Lung (tissue), 12 donors: ENCODE data around the gene IFT81. TPM values are rescaled to one million over a fixed set of nuclear protein-coding genes. Genes with fewer than 3 reads are reported as not detected.

Source experiments
- ATAC-seq: fragments of 200-7000 bp; cut with Tn5 transposase; one replicate; pipeline ENCODE4 v1.9.1; 2020; ENCODE audit warnings: moderate number of reproducible peaks; ENCODE audit not compliant: insufficient read depth, low FRiP score
- DNase-seq, 3 donors: peaks; one replicate each; pipeline ENCODE4 v3.0.0-alpha.2; 2013 to 2017
- H3K27ac ChIP-seq, 2 donors: one replicate each; pipeline ENCODE4 v1.5.1; 2013; ENCODE audit warnings: mild to moderate bottlenecking in 2 of 2, moderate library complexity in 2 of 2, control low read depth in 1 of 2, inconsistent platforms in 1 of 2, low read depth in 1 of 2, low read length in 1 of 2
- H3K27me3 ChIP-seq, 3 donors: one replicate each; pipeline ENCODE4 v1.5.1; 2013; ENCODE audit warnings: low read length in 2 of 3; ENCODE audit not compliant: control insufficient read depth in 3 of 3, insufficient read depth in 3 of 3
- H3K36me3 ChIP-seq, 4 donors: one replicate each; pipeline ENCODE4 v1.5.1; 2013; ENCODE audit warnings: low read length in 4 of 4, mild to moderate bottlenecking in 1 of 4, moderate library complexity in 1 of 4; ENCODE audit not compliant: control insufficient read depth in 4 of 4, insufficient read depth in 4 of 4
- H3K4me1 ChIP-seq, 5 donors: one replicate each; pipeline ENCODE4 v1.5.1; 2013; ENCODE audit warnings: low read length in 5 of 5, mild to moderate bottlenecking in 2 of 5, moderate library complexity in 1 of 5; ENCODE audit not compliant: control insufficient read depth in 5 of 5, insufficient read depth in 5 of 5
- H3K4me3 ChIP-seq: one replicate; pipeline ENCODE4 v1.5.1; 2013; ENCODE audit warnings: mild to moderate bottlenecking, control low read depth, moderate library complexity
- H3K9ac ChIP-seq, 2 donors: one replicate each; pipeline ENCODE4 v1.5.1; 2013; ENCODE audit warnings: low read length in 2 of 2, control low read depth in 1 of 2; ENCODE audit not compliant: insufficient read depth in 1 of 2
- H3K9me3 ChIP-seq, 4 donors: one replicate each; pipeline ENCODE4 v1.5.1; 2013; ENCODE audit warnings: low read length in 3 of 4, mild to moderate bottlenecking in 1 of 4, moderate library complexity in 1 of 4; ENCODE audit not compliant: control insufficient read depth in 4 of 4, insufficient read depth in 3 of 4
- WGBS, 2 donors: extraction: QIAGEN DNeasy Blood & Tissue Kit; methylation state at CpG; one replicate each; pipeline ENCODE4 v1.1.7; 2013; 5-methylcytosine and 5-hydroxymethylcytosine counted together
- polyA plus RNA-seq, 2 donors: library from polyadenylated mRNA; stranded (reverse); fragments of 200-250 nt; gene quantifications; one replicate each; pipeline ENCODE4 v1.2.1, GENCODE V29; 2013
- total RNA-seq, 2 donors: library from RNA; depleted of rRNA in 1 of 2; stranded (reverse); fragments of >200 nt in 1 of 2; gene quantifications; one replicate each; pipeline ENCODE4 v1.2.1, GENCODE V29; 2014 to 2021
- TF ChIP-seq, protein P1 (sequence below): IDR thresholded peaks from 2 replicates; pipeline ENCODE4 v1.5.1; 2012; ENCODE audit warnings: mild to moderate bottlenecking; ENCODE audit errors: control extremely low read depth, extremely low read depth
- donor health status: control.
- donor health status: control.
- donor health status: Bipolar disorder and iron deficiency.
- donor health status: healthy.
- donor health status: DM: yes; HTN: yes; CAD: no.

The IFT81 gene
- total and polyA plus RNA-seq, 4 donors: 5.4 to 43.1 (median 10.8) TPM

DNA sequence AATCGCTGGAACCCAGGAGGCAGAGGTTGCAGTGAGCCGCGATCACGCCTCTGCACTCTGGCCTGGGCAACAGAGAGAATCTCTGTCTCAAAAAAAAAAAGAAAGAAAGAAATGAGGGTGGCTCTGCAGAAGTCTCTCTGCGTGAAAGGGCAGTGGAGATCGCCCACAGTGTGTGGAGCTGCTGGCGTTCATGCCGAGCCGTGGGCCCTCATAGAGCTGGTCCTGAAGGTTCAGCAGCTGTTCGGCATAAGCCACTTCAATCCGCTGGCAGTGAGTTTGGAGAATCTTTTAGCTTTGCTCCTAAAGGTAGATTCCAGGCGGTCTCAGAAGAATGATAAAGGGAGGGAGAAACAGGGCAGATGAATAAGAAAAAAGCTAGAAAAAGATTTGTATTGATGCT lies 120.2 kb downstream of the IFT81 start:
- H3K9me3 ChIP-seq: no peaks in the 10 kb centered on the region
- DNase-seq (no peak), ATAC-seq (no peak)
- H3K4me1 ChIP-seq: peaks cover 0 to 20% (median 6%) of the 10 kb centered on the region in 5 donors
- no peak overlapping the region for H3K4me3 ChIP-seq
- no peak overlapping the region for H3K9ac ChIP-seq
- peaks cover 0 to 9% (median 2%) of the 10 kb centered on the region in 4 donors for H3K36me3 ChIP-seq
- H3K27ac ChIP-seq: peak overlapping the region in 1 of 2 donors; percentile 54
- H3K27me3 ChIP-seq: no peaks in the 10 kb centered on the region
- WGBS, 2 donors: 97% methylated on average over 12 of the region's 12 CpGs
- TF ChIP-seq, protein P1, sequence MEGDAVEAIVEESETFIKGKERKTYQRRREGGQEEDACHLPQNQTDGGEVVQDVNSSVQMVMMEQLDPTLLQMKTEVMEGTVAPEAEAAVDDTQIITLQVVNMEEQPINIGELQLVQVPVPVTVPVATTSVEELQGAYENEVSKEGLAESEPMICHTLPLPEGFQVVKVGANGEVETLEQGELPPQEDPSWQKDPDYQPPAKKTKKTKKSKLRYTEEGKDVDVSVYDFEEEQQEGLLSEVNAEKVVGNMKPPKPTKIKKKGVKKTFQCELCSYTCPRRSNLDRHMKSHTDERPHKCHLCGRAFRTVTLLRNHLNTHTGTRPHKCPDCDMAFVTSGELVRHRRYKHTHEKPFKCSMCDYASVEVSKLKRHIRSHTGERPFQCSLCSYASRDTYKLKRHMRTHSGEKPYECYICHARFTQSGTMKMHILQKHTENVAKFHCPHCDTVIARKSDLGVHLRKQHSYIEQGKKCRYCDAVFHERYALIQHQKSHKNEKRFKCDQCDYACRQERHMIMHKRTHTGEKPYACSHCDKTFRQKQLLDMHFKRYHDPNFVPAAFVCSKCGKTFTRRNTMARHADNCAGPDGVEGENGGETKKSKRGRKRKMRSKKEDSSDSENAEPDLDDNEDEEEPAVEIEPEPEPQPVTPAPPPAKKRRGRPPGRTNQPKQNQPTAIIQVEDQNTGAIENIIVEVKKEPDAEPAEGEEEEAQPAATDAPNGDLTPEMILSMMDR: no peak

DNA sequence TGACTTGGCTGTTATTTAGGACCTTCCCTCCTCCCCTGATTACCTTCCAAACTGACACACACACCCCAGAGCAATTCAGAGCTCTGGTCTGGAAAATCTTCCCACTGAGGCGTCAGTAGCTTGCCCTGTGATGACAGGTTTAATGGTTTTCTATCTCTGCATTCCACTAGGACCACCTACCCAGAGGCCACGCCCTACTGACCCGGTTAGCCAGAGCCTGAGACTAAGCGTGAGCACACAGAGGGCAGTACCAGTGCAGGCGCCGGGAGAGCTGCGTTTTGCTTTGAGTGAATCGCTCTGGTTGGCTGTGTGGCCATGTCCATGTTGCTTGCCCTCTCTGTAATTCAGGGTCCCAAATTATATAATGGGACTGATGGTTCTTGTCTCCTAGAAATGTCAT lies 120.7 kb downstream of the IFT81 start:
- WGBS, 2 donors: 87 to 91% methylated on average over 8 of the region's 8 CpGs

GRCh38 chr12:110245369-110245772 lies 121.2 kb downstream of the IFT81 start:
- peaks cover 3 to 25% (median 9%) of the 10 kb centered on the region in 5 donors for H3K4me1 ChIP-seq
- ATAC-seq (no peak), DNase-seq (no peak)
- H3K9me3 ChIP-seq: no peaks in the 10 kb centered on the region
- no peak overlapping the region for H3K9ac ChIP-seq
- H3K36me3 ChIP-seq: peaks cover 0 to 9% (median 2%) of the 10 kb centered on the region in 4 donors
- no peak overlapping the region for H3K4me3 ChIP-seq
- H3K27ac ChIP-seq: peak overlapping the region in 1 of 2 donors; percentile 54
- TF ChIP-seq, protein P1: peak; percentile 3
- 78 to 86% methylated on average over 3 of the region's 3 CpGs for WGBS, 2 donors
- H3K27me3 ChIP-seq: no peaks in the 10 kb centered on the region

More for the DNA sequence above, 120.7 kb downstream of the IFT81 start:
- Histone ChIP-seq H3K4me3 (no peak overlapping the region), H3K9me3 (no peaks in the 10 kb centered on the region), H3K27ac (peak overlapping the region in 1 of 2 donors; percentile 54), H3K4me1 (peaks cover 0 to 22% (median 9%) of the 10 kb centered on the region in 5 donors), H3K9ac (no peak overlapping the region), H3K27me3 (no peaks in the 10 kb centered on the region), H3K36me3 (peaks cover 0 to 9% (median 2%) of the 10 kb centered on the region in 4 donors)
- TF ChIP-seq, protein P1: no peak
- no peak for ATAC-seq
- no peak for DNase-seq
